GM18861 (cell line): ENCODE measurements around the gene DPEP2NB.
"Not testable (repeated sequence)": the region's sequence is repeated elsewhere in the genome, so short reads cannot be mapped to it uniquely, and the experiment has no call there.

ENCODE experiments used
- ATAC-seq: cut with Tn5 transposase; IDR thresholded peaks from one replicate; pipeline ENCODE4 v1.9.1; 2021; ENCODE audit not compliant: unreplicated experiment

The DPEP2NB gene

GRCh38 chr16:67987460-67988160 is 28.1 kb downstream of the DPEP2NB start:
- no peak for ATAC-seq

GRCh38 chr16:67986949-67987348 is 28.8 kb downstream of the DPEP2NB start:
- ATAC-seq = no peak

- ATAC-seq = no peak
These were observed 33.6 kb downstream of the DPEP2NB start for GRCh38 chr16:67982011-67982696.

GRCh38 chr16:67979955-67980678 is 35.6 kb downstream of the DPEP2NB start, which contains the start of gene DPEP3:
Gene DPEP3, minus strand, starts transcription at chr16:67980499. Its CDS starts 119 bp downstream, at chr16:67980380.
- no peak for ATAC-seq

GRCh38 chr16:67977469-67978227 is 38.1 kb downstream of the DPEP2NB start:
- no peak for ATAC-seq

GRCh38 chr16:67977005-67977404 is 38.7 kb downstream of the DPEP2NB start:
- ATAC-seq = no peak

- no peak for ATAC-seq
These were observed 39.5 kb downstream of the DPEP2NB start for GRCh38 chr16:67976205-67976604.

GRCh38 chr16:67975321-67976105 is 40.2 kb downstream of the DPEP2NB start:
- ATAC-seq = no peak

GRCh38 chr16:67972285-67972684 is 43.4 kb downstream of the DPEP2NB start:
- not testable (repeated sequence) for ATAC-seq

GRCh38 chr16:67971111-67971510 is 44.6 kb downstream of the DPEP2NB start:
- no peak for ATAC-seq

GRCh38 chr16:67969254-67970039 is 46.3 kb downstream of the DPEP2NB start:
- no peak for ATAC-seq

- no peak for ATAC-seq
These were observed 47.1 kb downstream of the DPEP2NB start, which contains the start of gene SLC12A4 for GRCh38 chr16:67968400-67969253. Gene SLC12A4, minus strand, starts transcription at chr16:67968637. Its CDS starts 84 bp downstream, at chr16:67968553.

GRCh38 chr16:67967958-67968399 is 47.7 kb downstream of the DPEP2NB start:
- no peak for ATAC-seq

- ATAC-seq = no peak
These were observed 48.3 kb downstream of the DPEP2NB start for GRCh38 chr16:67967183-67967957.

GRCh38 chr16:67966549-67967182 is 49.0 kb downstream of the DPEP2NB start:
- ATAC-seq = no peak

- ATAC-seq = no peak
These were observed 49.8 kb downstream of the DPEP2NB start for GRCh38 chr16:67965668-67966548.
